ENCODE results near the gene PIGQ.

- no peak for TF ChIP-seq PATZ1 (CRISPR knock-in tag; IDR thresholded peaks at IDR 0.05; ENCODE audit: borderline replicate concordance)
- no peak for TF ChIP-seq ARNTL (CRISPR knock-in tag; IDR thresholded peaks at IDR 0.05; ENCODE audit: borderline replicate concordance, low read depth)
- no peak for TF ChIP-seq ISL1 (CRISPR knock-in tag; IDR thresholded peaks at IDR 0.05)
Measured at GRCh38 chr16:544517-544916, 25.3 kb upstream of the PIGQ start.
